Caco-2 (cell line): ENCODE measurements around the gene NAAA. TPM values are rescaled to one million over a fixed set of nuclear protein-coding genes. Genes with fewer than 3 reads are reported as not detected.

Experiments
- BruUV-seq: library from RNA; stranded (reverse); fragments of 400-500 nt; replicated peaks from 2 replicates; lab custom pipeline; 2021; lab: Mats Ljungman, UMichigan
- CTCF ChIA-PET: fragments of 300-600 bp; sonication (Branson Sonifier 250); formaldehyde crosslinking; loops from one replicate; lab custom pipeline; 2022; ENCODE audit warnings: antibody characterized with exemption; lab: Charles Lee
- POLR2A ChIA-PET: fragments of 300-600 bp; sonication (Branson Sonifier 250); formaldehyde crosslinking; loops from one replicate; lab custom pipeline; 2022; ENCODE audit warnings: antibody characterized with exemption; lab: Charles Lee
- DNase-seq, 2 experiments: peaks; one replicate each; pipeline versions ENCODE4 v3.0.0 to v3.0.0-alpha.2; 2020 to 2022
- H3K27me3 ChIP-seq: replicated peaks from 2 replicates; pipeline ENCODE4 v1.6.0; 2011; ENCODE audit warnings: low read length; ENCODE audit not compliant: control insufficient read depth, insufficient read depth
- H3K36me3 ChIP-seq: 2 replicates; pipeline ENCODE4 v1.5.1; 2011; ENCODE audit warnings: low read length; ENCODE audit not compliant: control insufficient read depth, insufficient read depth
- H3K4me1 ChIP-seq: fragments of 250-450 bp; sonication (Bioruptor Pico); 2 replicates; pipeline ENCODE4 v1.5.1; 2020; ENCODE audit warnings: mild to moderate bottlenecking
- H3K4me3 ChIP-seq: 2 replicates; pipeline ENCODE4 v1.5.1; 2011; ENCODE audit warnings: low read depth, mild to moderate bottlenecking, control low read depth, low read length
- H3K9me3 ChIP-seq: fragments of 250-450 bp; sonication (Bioruptor Pico); 2 replicates; pipeline ENCODE4 v1.5.1; 2020; ENCODE audit warnings: mild to moderate bottlenecking, moderate library complexity
- H3K27ac Mint-ChIP-seq: one replicate; pipeline ENCODE4 v1.8.0; 2022; ENCODE audit warnings: mixed read lengths; ENCODE audit not compliant: unreplicated experiment
- H3K27me3 Mint-ChIP-seq: one replicate; pipeline ENCODE4 v1.8.0; 2022; ENCODE audit warnings: mixed read lengths; ENCODE audit not compliant: insufficient read depth, unreplicated experiment
- H3K36me3 Mint-ChIP-seq: one replicate; pipeline ENCODE4 v1.8.0; 2022; ENCODE audit warnings: mild to moderate bottlenecking, mixed read lengths; ENCODE audit not compliant: insufficient read depth, unreplicated experiment
- H3K4me1 Mint-ChIP-seq: one replicate; pipeline ENCODE4 v1.8.0; 2022; ENCODE audit warnings: low read depth, mixed read lengths; ENCODE audit not compliant: unreplicated experiment
- H3K4me3 Mint-ChIP-seq: one replicate; pipeline ENCODE4 v1.8.0; 2022; ENCODE audit warnings: mild to moderate bottlenecking, moderate library complexity, mixed read lengths; ENCODE audit not compliant: unreplicated experiment
- H3K9me3 Mint-ChIP-seq: one replicate; pipeline ENCODE4 v1.8.0; 2022; ENCODE audit warnings: mixed read lengths; ENCODE audit not compliant: unreplicated experiment
- CTCF ChIP-seq, 2 experiments: fragments of 200-600 bp in 1 of 2; IDR thresholded peaks; 1 replicate in 1 of 2; 2 replicates in 1 of 2; pipeline versions ENCODE4 v1.5.1 to v1.8.0; 2011 to 2022; ENCODE audit warnings: antibody characterized with exemption in 1 of 2, control low read depth in 1 of 2, inconsistent platforms in 1 of 2, low read depth in 1 of 2, low read length in 1 of 2, mild to moderate bottlenecking in 1 of 2, moderate library complexity in 1 of 2; ENCODE audit not compliant: insufficient read depth in 1 of 2, severe bottlenecking in 1 of 2, unreplicated experiment in 1 of 2
- intact Hi-C: fragments of 100-400 bp; cut with micrococcal nuclease; formaldehyde crosslinking; loops from one replicate; pipeline ENCODE4 v1.10.0; 2022; ENCODE audit not compliant: unreplicated experiment
- total RNA-seq: library from RNA; stranded (reverse); gene quantifications from 2 replicates; pipeline ENCODE4 v1.2.3, GENCODE V29; 2022

NAAA gene
- total RNA-seq, 1 experiment from 2014 or later, result 11.8 TPM

- Mint-ChIP-seq H3K36me3 (peaks cover 68% of the 10 kb centered on the region), H3K9me3 (no peaks in the 10 kb centered on the region), H3K4me3 (no peak overlapping the region), H3K27ac (no peak overlapping the region), H3K4me1 (no peaks in the 10 kb centered on the region), H3K27me3 (no peaks in the 10 kb centered on the region)
- Histone ChIP-seq H3K36me3 (no peaks in the 10 kb centered on the region; the same call in 1 of the 2 replicates), H3K4me1 (no peaks in the 10 kb centered on the region), H3K27me3 (no peaks in the 10 kb centered on the region), H3K4me3 (no peak overlapping the region), H3K9me3 (no peaks in the 10 kb centered on the region)
- BruUV-seq, result no TSS peak
- ChIA-PET POLR2A (no interaction called here), CTCF (no interaction called here)
- intact Hi-C loops, result no loop called here
- no peak for TF ChIP-seq CTCF (IDR thresholded peaks at IDR 0.05; ENCODE audit: insufficient read depth in 1 of 2, low read depth in 1 of 2, low read length in 1 of 2, severe bottlenecking in 1 of 2, unreplicated experiment in 1 of 2)
- no peak for DNase-seq
Measured at GRCh38 chr4:75953509-75953908, 12.7 kb upstream of the NAAA start.

- H3K36me3 ChIP-seq, result peaks cover 1% of the 10 kb centered on the region; the same call in 1 of the 2 replicates
Measured at GRCh38 chr4:75950213-75950815, 9.5 kb upstream of the NAAA start.

GRCh38 chr4:75948822-75949444 lies 8.1 kb upstream of the NAAA start:
- no peak for TF ChIP-seq CTCF (IDR thresholded peaks at IDR 0.05; ENCODE audit: insufficient read depth in 1 of 2, low read depth in 1 of 2, low read length in 1 of 2, severe bottlenecking in 1 of 2, unreplicated experiment in 1 of 2)
- POLR2A ChIA-PET, result no interaction called here
- Mint-ChIP-seq H3K4me1 (no peaks in the 10 kb centered on the region), H3K27ac (no peak overlapping the region), H3K4me3 (no peak overlapping the region), H3K36me3 (peaks cover 44% of the 10 kb centered on the region), H3K27me3 (no peaks in the 10 kb centered on the region), H3K9me3 (no peaks in the 10 kb centered on the region)
- H3K9me3 ChIP-seq, result no peaks in the 10 kb centered on the region
- peaks cover 1% of the 10 kb centered on the region; the same call in 1 of the 2 replicates for H3K36me3 ChIP-seq
- no peak overlapping the region for H3K4me3 ChIP-seq
- BruUV-seq, result no TSS peak
- DNase-seq, result no peak
- no peaks in the 10 kb centered on the region for H3K27me3 ChIP-seq
- CTCF ChIA-PET, result no interaction called here
- H3K4me1 ChIP-seq, result no peaks in the 10 kb centered on the region
- intact Hi-C loops, result no loop called here

More at GRCh38 chr4:75950213-75950815, 9.5 kb upstream of the NAAA start:
- BruUV-seq, result TSS peak; percentile 82
- no peaks in the 10 kb centered on the region for H3K4me1 Mint-ChIP-seq
- no peaks in the 10 kb centered on the region for H3K27me3 ChIP-seq
- H3K4me3 ChIP-seq, result no peak overlapping the region
- no peaks in the 10 kb centered on the region for H3K4me1 ChIP-seq
- ChIA-PET CTCF (no interaction called here), POLR2A (no interaction called here)
- no peaks in the 10 kb centered on the region for H3K9me3 ChIP-seq
- no peak for TF ChIP-seq CTCF (IDR thresholded peaks at IDR 0.05; ENCODE audit: insufficient read depth in 1 of 2, low read depth in 1 of 2, low read length in 1 of 2, severe bottlenecking in 1 of 2, unreplicated experiment in 1 of 2)
- H3K9me3 Mint-ChIP-seq, result no peaks in the 10 kb centered on the region
- peaks cover 57% of the 10 kb centered on the region for H3K36me3 Mint-ChIP-seq
- H3K27ac Mint-ChIP-seq, result no peak overlapping the region
- H3K4me3 Mint-ChIP-seq, result no peak overlapping the region
- intact Hi-C loops, result no loop called here
- H3K27me3 Mint-ChIP-seq, result no peaks in the 10 kb centered on the region
- no peak for DNase-seq
